PC-9 (cell line): ENCODE measurements around the gene RSF1. TPM values are rescaled to one million over a fixed set of nuclear protein-coding genes. Genes with fewer than 3 reads are reported as not detected.

Experiments
- BruUV-seq: library from RNA; stranded (reverse); fragments of 400-500 nt; replicated peaks from 2 replicates; lab custom pipeline; 2021; lab: Mats Ljungman, UMichigan
- CTCF ChIA-PET: fragments of 300-600 bp; sonication (Branson Sonifier 250); formaldehyde crosslinking; loops from one replicate; lab custom pipeline; 2022; ENCODE audit warnings: antibody characterized with exemption; lab: Charles Lee
- POLR2A ChIA-PET: fragments of 300-600 bp; sonication (Branson Sonifier 250); formaldehyde crosslinking; loops from one replicate; lab custom pipeline; 2022; ENCODE audit warnings: antibody characterized with exemption; ENCODE audit not compliant: unreplicated experiment; lab: Charles Lee
- DNase-seq, 2 experiments: peaks; one replicate each; pipeline versions ENCODE4 v3.0.0 to v3.0.0-alpha.2; 2015 to 2022; ENCODE audit warnings: mixed read lengths in 1 of 2
- H2AFZ ChIP-seq: fragments of 200-600 bp; sonication (generic); 2 replicates; pipeline ENCODE4 v1.8.1; 2017; ENCODE audit warnings: antibody characterized with exemption
- H3F3A ChIP-seq: fragments of 200-600 bp; sonication (generic); 2 replicates; pipeline ENCODE4 v1.8.1; 2017; ENCODE audit warnings: antibody characterized with exemption, mild to moderate bottlenecking, low read depth; ENCODE audit not compliant: insufficient read depth
- H3K27ac ChIP-seq: fragments of 200-600 bp; sonication (generic); 2 replicates; pipeline ENCODE4 v1.6.1; 2016; ENCODE audit warnings: mixed run types
- H3K27me3 ChIP-seq: fragments of 200-600 bp; sonication (generic); 2 replicates; pipeline ENCODE4 v1.6.1; 2016; ENCODE audit warnings: low read depth, mixed run types; ENCODE audit not compliant: insufficient read depth
- H3K36me3 ChIP-seq: fragments of 200-600 bp; sonication (generic); 2 replicates; pipeline ENCODE4 v1.6.1; 2016; ENCODE audit warnings: low read depth, mixed run types
- H3K4me1 ChIP-seq: fragments of 200-600 bp; sonication (generic); replicated peaks from 2 replicates; pipeline ENCODE4 v1.6.1; 2016; ENCODE audit warnings: mixed run types; ENCODE audit not compliant: insufficient read depth
- H3K4me2 ChIP-seq: fragments of 200-600 bp; sonication (generic); 2 replicates; pipeline ENCODE4 v1.6.1; 2017; ENCODE audit warnings: mixed run types
- H3K4me3 ChIP-seq: fragments of 200-600 bp; sonication (generic); 2 replicates; pipeline ENCODE4 v1.6.1; 2016; ENCODE audit warnings: mixed run types
- H3K79me2 ChIP-seq: fragments of 200-600 bp; sonication (generic); 2 replicates; pipeline ENCODE4 v1.6.1; 2017; ENCODE audit warnings: low read depth, mixed run types
- H3K9me2 ChIP-seq: fragments of 200-600 bp; sonication (generic); 2 replicates; pipeline ENCODE4 v1.8.1; 2017; ENCODE audit warnings: mild to moderate bottlenecking; ENCODE audit not compliant: insufficient read depth
- H3K9me3 ChIP-seq: fragments of 200-600 bp; sonication (generic); 2 replicates; pipeline ENCODE4 v1.8.1; 2016; ENCODE audit warnings: low read depth; ENCODE audit not compliant: insufficient read depth
- H4K20me1 ChIP-seq: fragments of 200-600 bp; sonication (generic); 2 replicates; pipeline ENCODE4 v1.8.1; 2017; ENCODE audit not compliant: insufficient read depth
- CTCF ChIP-seq: fragments of 200-600 bp; sonication (generic); conservative IDR thresholded peaks from 2 replicates; pipeline ENCODE4 v1.6.1; 2017; ENCODE audit warnings: mixed run types, antibody characterized with exemption, mild to moderate bottlenecking, moderate library complexity
- EZH2 ChIP-seq: fragments of 200-600 bp; sonication (generic); IDR thresholded peaks from 2 replicates; pipeline ENCODE4 v1.8.0; 2017; ENCODE audit warnings: antibody characterized with exemption, low read depth
- intact Hi-C: fragments of 100-400 bp; cut with micrococcal nuclease; formaldehyde crosslinking; loops from one replicate; pipeline ENCODE4 v1.10.0; 2022; ENCODE audit not compliant: unreplicated experiment
- total RNA-seq: library from RNA; stranded (reverse); gene quantifications from 2 replicates; pipeline ENCODE4 v1.2.3, GENCODE V29; 2021

The RSF1 gene
- total RNA-seq, 1 experiment from 2014 or later = 110 TPM

- H3K9me2 ChIP-seq = no peaks in the 10 kb centered on the region
- H3K27me3 ChIP-seq = no peaks in the 10 kb centered on the region
- H3K36me3 ChIP-seq = peaks cover 51% of the 10 kb centered on the region
- no peak overlapping the region for H3K4me3 ChIP-seq
- no peak overlapping the region for H3K27ac ChIP-seq
- DNase-seq = no peak
- no TSS peak for BruUV-seq
- peaks cover 6% of the 10 kb centered on the region; the same call in 1 of the 2 replicates for H3F3A ChIP-seq
- intact Hi-C loops = no loop called here
- ChIA-PET CTCF (interaction anchor here (0.6 kb wide), 1 partner anchor 277 kb away, joined by 4 read pairs; no protein-coding TSS in a partner anchor), POLR2A (no interaction called here)
- no peak overlapping the region for H2AFZ ChIP-seq
- TF ChIP-seq EZH2 (no peak), CTCF (no peak)
- no peaks in the 10 kb centered on the region for H3K79me2 ChIP-seq
- no peak overlapping the region for H3K4me2 ChIP-seq
- H3K4me1 ChIP-seq = no peaks in the 10 kb centered on the region
- no peaks in the 10 kb centered on the region for H3K9me3 ChIP-seq
- H4K20me1 ChIP-seq = no peaks in the 10 kb centered on the region
Measured at GRCh38 chr11:77611921-77612320, 208.6 kb downstream of the RSF1 start.

Other genes with a start within 250 kb of the RSF1 start
- 1.1 and 1.4 TPM in 2 replicates for gene AQP11, start 230.8 kb downstream of the RSF1 start, total RNA-seq
- gene CLNS1A, start 182.9 kb downstream of the RSF1 start, total RNA-seq = 190 and 232 TPM in 2 replicates
- gene AAMDC, start 422 bp upstream of the RSF1 start, total RNA-seq = 39.8 and 59.3 TPM in 2 replicates
- 43.9 and 53.8 TPM in 2 replicates for gene INTS4, start 173.9 kb upstream of the RSF1 start, total RNA-seq
- 12.0 and 21.3 TPM in 2 replicates for gene KCTD14, start 202.6 kb upstream of the RSF1 start, total RNA-seq
- 0.72 TPM in 1 of 2 replicates, not detected in the other for gene THRSP, start 243.1 kb upstream of the RSF1 start, total RNA-seq